Hematopoietic multipotent progenitor cell (in vitro differentiated cells): ENCODE data around the gene ALDH1A2. TPM values are rescaled to one million over a fixed set of nuclear protein-coding genes. Genes with fewer than 3 reads are reported as not detected.
"Not testable (repeated sequence)": the region's sequence is repeated elsewhere in the genome, so short reads cannot be mapped to it uniquely, and the experiment has no call there.

Experiments
- DNase-seq, 3 donors: peaks; one replicate each; pipeline ENCODE4 v3.0.0-alpha.2; 2011 to 2015; ENCODE audit warnings: low read depth in 2 of 3, low spot score in 2 of 3
- total RNA-seq: library from RNA; depleted of rRNA; stranded (reverse); fragments of >200 nt; gene quantifications from one replicate; pipeline ENCODE4 v1.2.3, GENCODE V29; 2012

ALDH1A2 gene
- total RNA-seq, 1 donor: not detected

- no peak for DNase-seq
Observed at GRCh38 chr15:58003810-58004209, 61.7 kb downstream of the ALDH1A2 start.

DNA sequence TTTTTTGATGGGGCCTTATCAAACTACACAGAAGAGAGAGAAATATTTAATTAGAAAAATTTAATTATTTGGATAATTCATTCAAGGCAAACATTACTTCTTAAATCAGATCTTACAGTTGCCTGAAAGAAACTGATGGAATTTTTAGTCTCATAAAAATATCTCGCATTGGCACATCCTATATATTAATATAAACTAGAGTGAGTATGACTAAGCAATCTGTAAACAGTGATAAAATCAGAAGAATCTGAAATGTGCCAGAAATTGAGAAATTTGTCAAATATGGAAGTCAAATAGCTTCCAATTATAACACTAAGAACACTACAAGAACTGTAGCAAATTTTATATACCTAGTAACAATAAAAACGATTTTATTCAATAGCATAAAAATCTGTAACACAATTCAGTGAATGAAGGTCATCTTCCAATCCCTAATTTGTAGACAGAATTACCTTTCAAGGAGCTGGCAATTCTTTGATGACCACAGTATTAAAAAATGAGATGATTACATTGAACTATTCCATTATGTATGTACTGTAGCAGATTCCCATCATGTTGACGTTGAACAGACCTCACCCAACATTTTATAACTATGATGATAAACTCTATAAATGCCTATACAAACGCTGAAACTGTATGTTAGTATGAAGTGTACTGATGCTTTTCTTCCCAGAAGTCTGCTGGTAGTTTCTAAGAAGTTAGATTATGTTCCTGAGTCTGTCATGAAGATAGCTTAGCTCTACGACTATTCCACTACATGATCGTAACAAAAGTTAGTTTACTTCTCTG, 63.0 kb downstream of the ALDH1A2 start:
- no peak for DNase-seq

DNA sequence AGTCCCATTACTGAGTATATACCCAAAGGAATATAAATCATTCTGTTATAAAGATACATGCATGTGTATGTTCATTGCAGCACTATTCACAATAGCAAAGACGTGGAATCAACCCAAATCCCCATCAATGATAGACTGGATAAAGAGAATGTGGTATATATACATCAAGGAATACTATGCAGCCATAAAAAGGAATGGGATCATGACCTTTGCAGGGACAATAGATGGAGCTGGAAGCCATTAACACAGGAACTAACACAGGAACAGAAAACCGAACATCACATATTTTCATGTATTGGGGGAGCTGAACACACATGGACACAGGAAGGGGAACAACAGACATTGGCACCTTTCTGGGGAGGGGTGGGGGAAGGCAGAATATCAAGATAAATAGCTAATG, 65.8 kb downstream of the ALDH1A2 start:
- not testable (repeated sequence) for DNase-seq

GRCh38 chr15:57996561-57996960, 69.0 kb downstream of the ALDH1A2 start:
- DNase-seq: no peak

DNA sequence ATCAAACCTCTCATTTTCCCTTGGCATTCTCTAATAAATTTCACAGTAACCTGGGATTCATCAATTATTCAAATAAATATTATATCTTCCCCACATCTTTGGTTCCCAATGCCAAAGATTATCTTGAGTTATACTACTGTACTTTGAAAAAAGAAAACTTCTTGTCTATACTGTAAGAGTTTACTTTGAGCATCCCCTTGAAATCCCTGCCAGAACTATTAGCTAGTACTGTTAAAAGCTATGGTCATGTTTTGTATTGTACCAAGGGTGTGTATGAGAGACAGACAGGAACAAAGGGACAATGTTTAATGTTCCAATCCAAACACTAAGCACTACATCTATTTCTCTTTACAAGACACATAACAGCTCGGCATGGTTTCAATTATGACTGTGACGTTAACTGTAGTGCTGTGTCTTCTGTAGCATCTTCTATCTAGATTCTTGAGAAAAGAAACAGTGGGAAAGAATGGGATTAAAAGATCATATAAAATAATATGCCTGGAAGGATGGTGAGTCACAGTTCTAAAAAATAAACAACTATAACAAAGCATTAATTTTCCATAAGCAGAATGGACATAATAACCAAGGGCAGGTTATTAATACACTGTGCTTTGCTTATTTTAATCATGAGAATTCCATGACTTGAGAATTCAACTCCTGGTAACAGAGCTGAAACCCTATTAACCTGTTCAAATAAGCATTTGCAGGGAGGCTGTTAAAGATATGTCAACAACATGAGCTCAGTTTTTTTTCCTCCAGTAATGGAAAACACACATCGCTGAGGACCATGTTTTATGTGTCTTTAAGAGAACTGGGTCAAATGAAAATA, 71.1 kb downstream of the ALDH1A2 start:
- no peak for DNase-seq

DNA sequence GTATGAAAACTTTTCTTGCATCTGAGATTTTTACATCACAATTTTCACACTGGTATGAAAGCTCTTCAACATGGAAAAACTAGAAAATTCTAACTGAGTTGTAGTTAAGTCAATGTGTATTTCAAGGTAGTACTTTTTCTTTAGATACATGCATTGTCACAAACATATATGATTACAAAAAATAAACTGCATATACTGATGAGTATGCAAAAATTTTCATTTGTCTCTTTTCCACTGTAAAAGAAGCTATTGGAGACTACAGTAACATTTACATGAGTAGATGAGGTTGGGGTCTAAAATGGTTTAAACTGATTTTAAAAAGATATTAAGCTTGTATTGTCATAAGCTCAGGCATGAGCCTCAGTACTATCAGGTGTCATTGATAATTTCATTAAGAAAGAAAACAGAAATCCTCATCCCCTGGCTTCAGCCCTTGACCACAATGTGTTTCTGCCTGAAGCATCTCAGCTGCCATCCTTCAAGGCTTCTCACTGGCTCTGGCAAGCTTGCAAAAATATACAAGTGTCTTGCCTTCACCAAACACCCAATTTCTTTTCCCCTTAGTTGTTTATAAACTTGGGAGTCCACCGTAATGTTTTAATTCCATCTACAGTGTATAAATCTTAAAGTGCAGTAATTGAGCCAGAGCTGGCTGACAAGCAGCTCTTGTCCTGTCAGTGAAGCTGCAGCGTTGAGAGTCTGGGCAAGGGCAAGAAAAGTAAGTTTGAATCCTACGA, 71.9 kb downstream of the ALDH1A2 start:
- DNase-seq: no peak

- DNase-seq: no peak
Observed at GRCh38 chr15:57992761-57993355, 72.7 kb downstream of the ALDH1A2 start.

DNA sequence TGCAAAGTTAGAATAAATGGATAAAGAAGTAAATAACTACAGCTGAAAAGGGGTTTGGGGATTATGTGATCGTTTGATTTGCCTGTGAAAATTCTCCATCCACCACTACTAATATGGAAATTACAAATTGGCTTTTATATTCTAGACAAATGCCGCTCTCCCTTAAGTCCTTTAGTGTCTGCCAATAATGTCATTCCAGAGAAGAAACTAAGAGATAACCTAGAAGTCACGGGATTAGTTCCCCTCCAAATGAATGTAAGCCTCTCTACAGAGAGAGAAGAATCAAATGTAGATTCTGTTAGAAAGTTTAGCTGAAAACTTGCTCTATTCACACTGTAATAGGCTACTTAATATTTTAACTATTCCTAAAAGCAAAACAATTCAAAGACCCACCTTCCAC, 92.0 kb downstream of the ALDH1A2 start:
- no peak for DNase-seq

DNA sequence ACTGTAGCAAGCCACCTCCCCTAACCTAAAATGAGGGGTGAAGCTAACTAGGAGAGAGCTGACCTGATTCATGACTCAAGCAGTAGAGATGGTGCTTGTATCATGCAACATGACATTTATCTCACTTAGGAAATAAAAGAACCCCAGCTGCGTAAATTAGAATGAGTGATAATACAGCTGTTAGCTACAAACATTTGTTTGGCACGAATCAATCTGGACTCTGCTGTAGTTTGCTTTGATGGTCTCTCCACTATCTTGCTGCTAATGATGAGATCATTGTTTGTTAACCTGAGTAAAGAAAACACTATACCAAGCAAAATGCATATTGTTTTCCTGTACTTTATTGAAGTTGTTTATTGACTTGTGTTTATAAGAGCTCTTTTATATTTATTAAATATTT, 92.6 kb downstream of the ALDH1A2 start:
- DNase-seq: no peak

DNA sequence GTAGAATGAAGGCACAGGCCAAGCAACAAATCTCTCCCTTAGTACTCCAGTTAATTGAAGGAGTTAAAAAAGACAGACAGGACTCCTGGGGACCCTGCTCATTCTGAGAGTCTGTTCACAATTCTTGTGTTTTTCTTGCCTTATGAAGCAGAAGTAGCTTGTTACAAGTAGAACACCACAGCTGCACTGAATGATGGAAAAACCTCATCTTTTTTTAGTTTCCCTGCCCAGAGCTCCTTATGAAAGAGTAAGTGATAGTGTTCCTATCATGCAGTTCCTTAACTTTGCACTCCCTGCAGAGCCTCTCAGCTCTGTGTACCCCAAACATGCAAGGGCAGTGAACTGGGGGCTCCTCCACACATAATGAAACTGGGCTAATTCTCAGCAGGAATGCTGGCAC, 95.5 kb downstream of the ALDH1A2 start:
- no peak for DNase-seq

DNA sequence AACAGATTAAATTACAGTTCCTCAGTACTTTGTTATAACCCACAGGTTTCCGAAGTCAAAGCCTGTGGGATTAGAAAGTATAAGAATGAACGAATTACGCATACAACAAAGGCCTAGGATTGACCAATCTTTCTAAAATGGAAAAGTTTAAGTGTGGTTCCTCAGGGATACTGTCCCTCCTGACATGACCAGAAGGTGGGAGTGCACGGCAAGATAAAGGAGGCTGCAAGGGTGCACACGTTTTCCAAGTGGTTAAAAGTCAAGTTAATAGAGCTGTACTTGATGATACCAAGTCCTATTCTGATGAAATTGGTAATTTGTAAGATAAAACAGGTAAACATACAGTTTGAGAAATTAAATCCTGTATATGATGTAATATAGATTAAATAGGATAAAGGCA, 96.2 kb downstream of the ALDH1A2 start:
- peak in 1 of 3 donors; percentile 9 for DNase-seq

DNA sequence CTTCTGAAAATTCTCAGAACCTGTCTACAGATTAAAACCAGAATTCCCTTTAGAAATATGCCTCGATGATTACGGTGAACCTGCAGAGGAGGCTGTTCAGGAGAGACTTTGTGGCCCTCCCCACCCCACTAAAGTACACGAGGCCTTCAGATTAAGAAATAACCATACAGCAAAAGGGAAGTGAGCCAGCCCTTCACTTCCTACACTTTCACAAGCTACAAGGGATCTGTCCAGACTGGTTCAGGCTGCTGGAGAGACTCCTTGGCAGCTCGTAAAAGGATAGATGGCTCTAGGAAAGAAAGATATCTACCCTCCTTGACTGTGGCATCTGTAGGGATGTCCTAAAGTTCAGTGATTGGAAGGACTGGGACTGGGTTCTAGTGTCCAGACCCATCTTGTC, 102.6 kb downstream of the ALDH1A2 start:
- DNase-seq: no peak

DNA sequence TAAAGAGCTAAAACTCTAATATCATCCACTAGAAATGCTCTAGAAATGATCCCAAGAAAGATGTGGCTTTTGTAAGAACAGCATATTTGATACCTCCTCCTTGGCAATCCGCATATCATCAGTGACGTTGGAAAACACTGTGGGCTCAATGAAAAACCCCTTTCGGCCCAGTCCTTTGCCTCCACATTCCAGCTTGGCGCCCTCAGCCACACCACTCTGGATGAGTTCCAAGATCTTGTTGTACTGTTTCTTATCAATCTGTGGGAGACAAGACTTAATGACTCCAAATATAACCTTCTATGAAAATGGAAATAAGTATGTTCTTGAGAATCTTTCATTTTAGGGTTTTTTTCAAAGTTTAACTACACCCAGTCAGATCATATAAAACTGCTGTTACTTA, 103.6 kb downstream of the ALDH1A2 start:
- no peak for DNase-seq

DNA sequence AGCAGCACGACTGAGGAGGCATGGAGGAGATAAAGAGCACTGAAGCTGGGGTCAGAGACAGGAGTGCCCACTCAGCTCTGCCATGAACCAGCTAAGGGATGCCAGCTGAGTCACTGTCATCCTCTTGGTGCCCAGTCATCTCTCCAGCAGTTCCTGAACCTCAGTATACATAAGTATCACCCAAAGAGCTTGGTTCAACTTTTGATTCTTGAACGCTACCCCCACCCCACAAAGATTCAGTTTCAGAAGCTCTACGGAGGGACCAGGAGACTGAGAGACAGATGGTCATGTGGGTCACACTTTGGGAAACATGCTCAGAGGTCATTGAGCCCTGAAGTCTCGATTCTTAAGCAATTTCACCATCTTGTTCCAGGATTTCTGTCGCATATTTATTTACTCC, 108.4 kb downstream of the ALDH1A2 start:
- no peak for DNase-seq

DNA sequence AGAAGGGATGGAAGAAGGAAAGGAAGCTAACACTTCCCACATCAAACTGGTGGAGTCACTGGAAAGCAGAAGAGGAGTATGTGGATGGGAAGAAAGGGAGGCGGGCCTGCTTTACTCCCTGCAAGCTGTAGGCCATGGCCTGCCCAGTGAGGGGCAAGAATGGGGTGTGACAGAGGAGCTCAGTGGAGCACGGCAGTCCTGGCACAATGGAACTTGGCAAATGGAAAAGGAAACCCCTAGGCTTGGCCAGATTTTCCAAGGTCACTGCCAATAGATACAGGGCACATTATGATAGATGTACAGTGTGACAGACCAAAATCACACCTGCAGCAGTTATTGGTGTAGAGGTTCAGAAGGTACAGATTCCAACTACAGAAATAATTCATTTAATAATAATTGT, 111.6 kb downstream of the ALDH1A2 start:
- DNase-seq: no peak

DNA sequence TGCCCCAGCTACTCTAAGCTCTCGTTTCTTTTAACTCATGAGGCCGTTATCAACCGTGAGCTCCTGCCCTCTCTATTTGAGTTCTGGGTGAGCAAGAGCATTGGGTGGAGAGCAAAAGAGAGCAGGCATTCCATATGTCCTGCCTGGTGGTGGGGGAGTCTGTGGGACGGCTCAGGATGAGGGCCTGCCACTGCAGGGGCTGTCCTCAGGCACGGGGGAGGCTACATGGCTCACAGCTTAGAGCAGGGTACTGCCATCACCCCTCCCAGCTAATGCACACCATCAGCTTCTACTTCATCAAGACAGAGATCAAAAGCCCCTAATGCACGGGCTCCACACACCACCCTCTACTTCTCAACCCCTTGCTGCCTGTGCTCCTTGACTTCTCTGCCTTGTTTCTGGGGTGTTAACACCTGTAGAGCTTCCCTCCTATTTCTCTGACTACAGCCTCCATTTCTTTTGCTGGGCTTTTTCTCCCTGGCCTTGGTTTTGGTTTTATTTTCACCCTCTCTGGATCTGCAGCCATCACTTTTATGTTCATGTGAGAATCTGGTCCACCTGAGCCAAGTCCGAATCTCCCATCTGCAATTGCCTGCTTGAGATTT, 114.1 kb downstream of the ALDH1A2 start:
- no peak for DNase-seq

DNA sequence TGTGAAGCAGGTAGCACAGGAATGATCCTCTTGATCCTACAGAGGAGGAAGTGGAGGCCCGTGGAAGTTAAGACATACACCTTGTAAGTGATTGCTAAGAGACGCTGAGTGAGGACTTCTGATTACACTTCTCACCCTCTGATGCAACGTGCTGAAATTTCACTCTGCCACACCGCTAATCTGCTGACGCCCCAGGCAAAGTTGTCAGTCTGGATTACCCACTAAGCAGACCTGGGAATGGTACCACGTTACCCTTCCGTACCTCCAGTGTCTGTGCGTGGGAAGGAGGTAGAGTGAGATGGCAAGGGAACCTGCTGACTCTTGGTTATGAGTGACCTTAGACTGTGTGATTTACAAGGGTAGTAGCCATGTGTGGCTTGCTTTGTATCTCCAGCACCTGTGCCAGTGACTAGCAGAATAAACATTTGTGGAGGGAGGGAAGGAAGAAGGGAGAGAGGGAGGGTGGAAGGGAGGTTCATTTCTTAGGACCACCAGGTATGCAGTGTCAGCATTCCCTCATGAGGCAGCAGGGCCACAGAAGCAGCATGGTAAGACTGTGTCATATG, 115.0 kb downstream of the ALDH1A2 start:
- no peak for DNase-seq

DNA sequence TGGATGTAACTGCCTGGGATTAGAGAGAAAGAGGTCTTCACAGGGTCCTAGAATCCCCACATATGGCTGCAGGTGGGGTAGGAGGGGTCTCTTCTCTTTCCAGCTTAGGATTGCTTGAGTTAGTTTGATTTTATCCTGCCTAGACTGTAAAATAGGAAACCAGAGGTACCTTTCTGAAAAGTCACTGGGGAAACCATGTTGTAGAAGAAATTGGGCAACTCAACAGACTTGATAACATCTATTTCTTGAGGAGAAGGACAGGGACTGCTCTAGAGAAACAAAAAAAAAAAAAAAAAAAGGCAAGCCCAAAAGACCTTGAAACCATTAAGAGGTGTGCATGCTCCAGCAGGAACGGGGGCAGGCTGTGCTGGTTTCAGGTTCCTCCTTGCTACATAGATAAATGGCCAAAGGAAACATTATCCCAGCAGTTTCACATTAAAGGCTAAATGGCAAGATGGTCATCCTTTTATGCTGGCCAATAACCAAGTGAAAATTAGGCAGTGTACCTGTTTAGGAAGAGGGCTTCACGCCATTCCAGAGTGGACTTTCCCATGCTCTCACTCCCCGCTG, 116.1 kb downstream of the ALDH1A2 start:
- no peak for DNase-seq

- DNase-seq: no peak
Observed at GRCh38 chr15:57948351-57949289, 116.9 kb downstream of the ALDH1A2 start.
